ENCODE data around the gene IGDCC3. TPM values are rescaled to one million over a fixed set of nuclear protein-coding genes. Genes with fewer than 3 reads are reported as not detected.

The IGDCC3 gene
- total and polyA plus RNA-seq, 2 donors (not counting 1 experiment from before 2014, with no cell fraction given), result not detected

- CTCF ChIA-PET, result no interaction called here
- DNase-seq (no peak), ATAC-seq (ENCODE audit: low read depth) (no peak)
- no peaks in the 10 kb centered on the region for H4K20me1 ChIP-seq (ENCODE audit: control insufficient read depth, insufficient read depth, low read length, poor library complexity, severe bottlenecking)
- TF ChIP-seq EZH2 (IDR thresholded peaks at IDR 0.05; ENCODE audit: borderline replicate concordance, insufficient read depth, low read depth, low read length, poor library complexity, severe bottlenecking) (no peak), CTCF (IDR thresholded peaks at IDR 0.05) (no peak)
- no peak overlapping the region for H2AFZ ChIP-seq (ENCODE audit: insufficient read depth, low read depth, low read length, poor library complexity, severe bottlenecking)
- no peak overlapping the region for H3K4me3 Mint-ChIP-seq
- POLR2A ChIA-PET, result no interaction called here
- no peaks in the 10 kb centered on the region for H3K36me3 ChIP-seq (replicated peaks in 1 of 2; ENCODE audit: control extremely low read depth in 1 of 2, control insufficient read depth in 1 of 2, extremely low read depth in 1 of 2, insufficient read depth in 2 of 2, low read length in 1 of 2)
- no peak overlapping the region for H3K9ac ChIP-seq (ENCODE audit: low read length)
- no peaks in the 10 kb centered on the region for H3K4me1 Mint-ChIP-seq
- peaks cover 47% of the 10 kb centered on the region for H3K27me3 Mint-ChIP-seq
- H3K27ac ChIP-seq (ENCODE audit: low read length in 2 of 2), result no peak overlapping the region
- H3K9me3 Mint-ChIP-seq (ENCODE audit: insufficient read depth), result no peaks in the 10 kb centered on the region
- H3K27ac Mint-ChIP-seq, result no peak overlapping the region
- no peaks in the 10 kb centered on the region for H3K79me2 ChIP-seq (ENCODE audit: control insufficient read depth, insufficient read depth, low read length)
- peaks cover 0 to 27% (median 4%) of the 10 kb centered on the region in 4 experiments for H3K27me3 ChIP-seq (replicated peaks in 1 of 4; ENCODE audit: control extremely low read depth in 1 of 4, control insufficient read depth in 3 of 4, insufficient read depth in 4 of 4, low read length in 3 of 4)
- 83% methylated on average over 2 of the region's 8 CpGs for WGBS (ENCODE audit: insufficient coverage)
- no peaks in the 10 kb centered on the region for H3K9me3 ChIP-seq (ENCODE audit: control extremely low read depth in 1 of 3, control insufficient read depth in 2 of 3, insufficient read depth in 1 of 3, low read length in 2 of 3)
- no peak overlapping the region for H3K4me3 ChIP-seq (ENCODE audit: control extremely low read depth in 1 of 5, extremely low read depth in 1 of 5, insufficient read depth in 1 of 5, low read depth in 2 of 5, low read length in 4 of 5)
- intact Hi-C loops (cut with micrococcal nuclease), result no loop called here
- no peaks in the 10 kb centered on the region for H3K4me1 ChIP-seq (ENCODE audit: control insufficient read depth in 2 of 2, insufficient read depth in 2 of 2, low read length in 2 of 2)
- H3K4me2 ChIP-seq (replicated peaks; ENCODE audit: low read depth, low read length, poor library complexity, severe bottlenecking), result no peak overlapping the region
Measured at GRCh38 chr15:65362491-65362890, 15.3 kb downstream of the IGDCC3 start.

GRCh38 chr15:65361708-65362459 lies 15.9 kb downstream of the IGDCC3 start:
- no peak overlapping the region for H3K9ac ChIP-seq (ENCODE audit: low read length)
- ATAC-seq (ENCODE audit: low read depth), result no peak
- H3K27ac Mint-ChIP-seq, result no peak overlapping the region
- WGBS (ENCODE audit: insufficient coverage), result 63% methylated on average over 25 of the region's 32 CpGs
- no peaks in the 10 kb centered on the region for H3K4me1 ChIP-seq (ENCODE audit: control insufficient read depth in 2 of 2, insufficient read depth in 2 of 2, low read length in 2 of 2)
- POLR2A ChIA-PET, result no interaction called here
- H3K27me3 Mint-ChIP-seq, result peaks cover 53% of the 10 kb centered on the region
- CTCF ChIA-PET, result no interaction called here
- no peak overlapping the region for H2AFZ ChIP-seq (ENCODE audit: insufficient read depth, low read depth, low read length, poor library complexity, severe bottlenecking)
- no peak overlapping the region for H3K4me3 ChIP-seq (ENCODE audit: control extremely low read depth in 1 of 5, extremely low read depth in 1 of 5, insufficient read depth in 1 of 5, low read depth in 2 of 5, low read length in 4 of 5)
- intact Hi-C loops (cut with micrococcal nuclease), result no loop called here
- peaks cover 0 to 27% (median 6%) of the 10 kb centered on the region in 4 experiments for H3K27me3 ChIP-seq (replicated peaks in 1 of 4; ENCODE audit: control extremely low read depth in 1 of 4, control insufficient read depth in 3 of 4, insufficient read depth in 4 of 4, low read length in 3 of 4)
- no peak for TF ChIP-seq CTCF (IDR thresholded peaks at IDR 0.05)
- H3K4me2 ChIP-seq (replicated peaks; ENCODE audit: low read depth, low read length, poor library complexity, severe bottlenecking), result no peak overlapping the region
- H3K9me3 Mint-ChIP-seq (ENCODE audit: insufficient read depth), result no peaks in the 10 kb centered on the region
- DNase-seq, result no peak
- H3K79me2 ChIP-seq (ENCODE audit: control insufficient read depth, insufficient read depth, low read length), result no peaks in the 10 kb centered on the region
- no peaks in the 10 kb centered on the region for H3K4me1 Mint-ChIP-seq
- no peaks in the 10 kb centered on the region for H4K20me1 ChIP-seq (ENCODE audit: control insufficient read depth, insufficient read depth, low read length, poor library complexity, severe bottlenecking)
- no peak overlapping the region for H3K4me3 Mint-ChIP-seq
- no peaks in the 10 kb centered on the region for H3K9me3 ChIP-seq (ENCODE audit: control extremely low read depth in 1 of 3, control insufficient read depth in 2 of 3, insufficient read depth in 1 of 3, low read length in 2 of 3)
- no peak overlapping the region for H3K27ac ChIP-seq (ENCODE audit: low read length in 2 of 2)
- H3K36me3 ChIP-seq (replicated peaks in 1 of 2; ENCODE audit: control extremely low read depth in 1 of 2, control insufficient read depth in 1 of 2, extremely low read depth in 1 of 2, insufficient read depth in 2 of 2, low read length in 1 of 2), result no peaks in the 10 kb centered on the region
